PFSK-1 (cell line): ENCODE measurements around the gene ZNF281.

ENCODE experiments used
- FOXP2 ChIP-seq: optimal IDR thresholded peaks from 2 replicates; pipeline ENCODE3; 2011; ENCODE audit warnings: borderline replicate concordance, control low read depth, inconsistent platforms; ENCODE audit not compliant: insufficient read depth; ENCODE audit errors: extremely low read length, extremely low read depth
- POLR2AphosphoS5 ChIP-seq: IDR thresholded peaks from 2 replicates; pipeline ENCODE4 v1.6.1; 2012; ENCODE audit warnings: low read depth, mild to moderate bottlenecking, control low read depth, low read length, moderate library complexity
- SIN3A ChIP-seq: IDR thresholded peaks from 2 replicates; pipeline ENCODE4 v1.6.1; 2012; ENCODE audit warnings: mild to moderate bottlenecking, low read length, moderate library complexity, borderline replicate concordance; ENCODE audit not compliant: insufficient read depth
- TAF1 ChIP-seq: IDR thresholded peaks from 2 replicates; pipeline ENCODE4 v1.6.1; 2012; ENCODE audit warnings: low read length, control low read depth, borderline replicate concordance; ENCODE audit not compliant: insufficient read depth
- TF ChIP-seq, protein P1 (sequence below), 2 experiments: IDR thresholded peaks; 2 replicates each; pipeline versions ENCODE4 v1.6.1 to v1.8.0; 2011 to 2012; ENCODE audit warnings: low read depth in 2 of 2, low read length in 2 of 2, control low read depth in 1 of 2, inconsistent platforms in 1 of 2, mild to moderate bottlenecking in 1 of 2, moderate library complexity in 1 of 2; ENCODE audit not compliant: insufficient read depth in 1 of 2

The ZNF281 gene

DNA sequence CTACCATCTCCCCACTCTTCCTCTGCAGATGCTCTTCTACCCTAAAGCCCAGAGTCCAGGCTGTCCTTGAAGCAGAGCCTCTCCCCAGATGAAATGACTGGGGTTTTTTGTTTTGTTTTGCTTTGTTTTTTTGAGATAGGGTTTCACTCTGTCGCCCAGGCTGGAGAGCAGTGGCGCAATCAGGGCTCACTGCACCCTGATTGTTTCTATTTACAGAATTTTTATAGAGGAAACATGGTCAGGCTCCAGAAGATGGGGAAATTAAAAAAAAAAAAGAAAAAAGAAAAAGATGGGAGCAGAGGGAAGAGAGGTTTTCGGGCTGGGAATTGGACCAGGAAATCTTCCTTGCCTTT is 43.7 kb upstream of the ZNF281 start:
- no peak for TF ChIP-seq TAF1
- TF ChIP-seq FOXP2, result no peak
- TF ChIP-seq SIN3A, result no peak
- TF ChIP-seq, protein P1, sequence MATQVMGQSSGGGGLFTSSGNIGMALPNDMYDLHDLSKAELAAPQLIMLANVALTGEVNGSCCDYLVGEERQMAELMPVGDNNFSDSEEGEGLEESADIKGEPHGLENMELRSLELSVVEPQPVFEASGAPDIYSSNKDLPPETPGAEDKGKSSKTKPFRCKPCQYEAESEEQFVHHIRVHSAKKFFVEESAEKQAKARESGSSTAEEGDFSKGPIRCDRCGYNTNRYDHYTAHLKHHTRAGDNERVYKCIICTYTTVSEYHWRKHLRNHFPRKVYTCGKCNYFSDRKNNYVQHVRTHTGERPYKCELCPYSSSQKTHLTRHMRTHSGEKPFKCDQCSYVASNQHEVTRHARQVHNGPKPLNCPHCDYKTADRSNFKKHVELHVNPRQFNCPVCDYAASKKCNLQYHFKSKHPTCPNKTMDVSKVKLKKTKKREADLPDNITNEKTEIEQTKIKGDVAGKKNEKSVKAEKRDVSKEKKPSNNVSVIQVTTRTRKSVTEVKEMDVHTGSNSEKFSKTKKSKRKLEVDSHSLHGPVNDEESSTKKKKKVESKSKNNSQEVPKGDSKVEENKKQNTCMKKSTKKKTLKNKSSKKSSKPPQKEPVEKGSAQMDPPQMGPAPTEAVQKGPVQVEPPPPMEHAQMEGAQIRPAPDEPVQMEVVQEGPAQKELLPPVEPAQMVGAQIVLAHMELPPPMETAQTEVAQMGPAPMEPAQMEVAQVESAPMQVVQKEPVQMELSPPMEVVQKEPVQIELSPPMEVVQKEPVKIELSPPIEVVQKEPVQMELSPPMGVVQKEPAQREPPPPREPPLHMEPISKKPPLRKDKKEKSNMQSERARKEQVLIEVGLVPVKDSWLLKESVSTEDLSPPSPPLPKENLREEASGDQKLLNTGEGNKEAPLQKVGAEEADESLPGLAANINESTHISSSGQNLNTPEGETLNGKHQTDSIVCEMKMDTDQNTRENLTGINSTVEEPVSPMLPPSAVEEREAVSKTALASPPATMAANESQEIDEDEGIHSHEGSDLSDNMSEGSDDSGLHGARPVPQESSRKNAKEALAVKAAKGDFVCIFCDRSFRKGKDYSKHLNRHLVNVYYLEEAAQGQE (IDR thresholded peaks at IDR 0.05; ENCODE audit: insufficient read depth in 1 of 2, low read depth in 2 of 2, low read length in 2 of 2), result no peak
- TF ChIP-seq POLR2AphosphoS5, result no peak

DNA sequence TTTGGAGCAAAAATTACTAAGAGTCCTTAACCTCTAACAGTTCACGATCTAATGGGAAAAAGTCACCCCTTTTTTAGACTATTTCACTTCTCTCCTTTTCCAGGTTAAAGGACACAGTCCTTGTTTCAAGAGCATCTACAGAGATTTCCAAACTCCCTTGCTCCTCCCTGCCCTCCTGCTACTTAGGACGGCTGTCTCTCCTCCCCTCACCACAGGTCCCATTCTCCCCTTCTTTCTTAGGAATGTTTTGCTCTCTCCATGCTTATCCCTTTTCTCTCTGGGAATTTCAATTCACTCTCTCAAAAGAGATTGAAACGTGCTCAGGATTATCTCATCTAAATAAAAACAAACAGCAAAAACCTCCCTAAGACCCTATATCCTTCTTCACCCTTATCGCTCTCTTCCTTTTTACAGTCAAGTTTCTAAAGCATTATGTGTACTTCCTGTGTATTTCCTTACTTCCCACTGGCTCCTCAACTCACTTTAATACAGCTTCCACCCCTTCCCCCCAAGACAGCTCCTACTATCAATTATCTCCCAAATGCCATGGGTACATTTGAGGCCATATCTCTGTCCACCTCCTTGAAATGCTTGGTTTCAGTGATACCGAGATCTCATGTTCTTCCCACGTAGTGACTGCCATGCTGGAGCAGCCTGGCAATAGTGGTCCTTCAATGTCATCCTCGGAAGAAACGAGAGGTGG is 43.2 kb upstream of the ZNF281 start:
- no peak for TF ChIP-seq POLR2AphosphoS5
- TF ChIP-seq SIN3A, result no peak
- TF ChIP-seq, protein P1 (IDR thresholded peaks at IDR 0.05; ENCODE audit: insufficient read depth in 1 of 2, low read depth in 2 of 2, low read length in 2 of 2), result no peak

DNA sequence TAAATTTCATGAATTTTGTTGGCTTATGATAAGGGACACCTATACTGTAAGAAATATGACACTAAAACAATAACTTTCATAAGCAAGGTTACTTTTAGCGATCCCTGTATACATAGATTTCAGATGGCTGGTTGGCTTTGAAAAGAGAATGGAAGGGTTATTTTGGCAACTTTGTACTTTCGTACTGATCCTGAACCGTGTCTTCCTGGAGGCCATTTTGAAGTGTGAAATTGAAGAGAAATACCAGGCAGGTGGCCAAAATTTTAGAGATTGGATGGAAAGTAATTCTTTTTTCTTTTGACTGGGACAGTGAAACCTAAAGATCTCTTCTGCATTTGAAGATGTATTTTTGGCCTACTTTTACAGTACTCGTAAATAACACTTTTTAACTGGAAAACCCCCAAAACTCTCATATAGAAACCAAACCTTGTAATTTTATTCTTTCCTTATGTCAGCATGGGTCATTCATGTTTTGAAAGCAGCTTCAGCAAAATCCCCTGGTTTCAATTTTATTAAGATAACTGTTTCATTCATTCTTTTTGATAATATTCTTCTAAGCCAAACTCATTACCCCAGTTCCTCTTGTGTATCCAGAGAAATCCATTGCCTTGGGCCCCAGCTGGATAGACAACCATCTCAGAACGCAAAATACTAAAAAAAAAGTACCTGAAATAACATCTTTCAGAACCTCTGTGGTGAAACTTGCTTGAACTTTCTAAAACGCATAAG is 38.4 kb upstream of the ZNF281 start:
- TF ChIP-seq FOXP2, result no peak
- TF ChIP-seq TAF1, result no peak
- no peak for TF ChIP-seq SIN3A
- TF ChIP-seq, protein P1 (IDR thresholded peaks at IDR 0.05; ENCODE audit: insufficient read depth in 1 of 2, low read depth in 2 of 2, low read length in 2 of 2), result no peak
- TF ChIP-seq POLR2AphosphoS5, result no peak

DNA sequence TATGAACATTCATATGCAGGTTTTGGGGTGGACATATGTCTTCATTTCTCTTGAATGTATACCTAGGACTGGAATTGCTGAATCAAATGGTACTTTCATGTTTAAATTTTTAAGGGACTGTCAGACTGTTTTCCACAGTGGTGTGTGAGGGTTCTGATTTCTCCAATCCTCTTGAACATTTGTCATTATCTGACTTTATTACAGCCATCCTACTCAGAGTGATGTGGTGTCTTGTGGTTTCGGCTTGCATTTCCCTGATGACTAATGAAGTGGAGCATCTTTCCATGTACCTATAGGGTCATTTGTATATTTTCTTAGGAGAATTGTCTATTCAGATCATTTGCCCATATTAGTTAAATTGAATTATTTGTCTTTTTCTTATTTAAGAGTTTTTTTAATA is 35.4 kb upstream of the ZNF281 start:
- TF ChIP-seq SIN3A (no peak), FOXP2 (no peak), POLR2AphosphoS5 (no peak), TAF1 (no peak)
- TF ChIP-seq, protein P1 (IDR thresholded peaks at IDR 0.05; ENCODE audit: insufficient read depth in 1 of 2, low read depth in 2 of 2, low read length in 2 of 2), result no peak

DNA sequence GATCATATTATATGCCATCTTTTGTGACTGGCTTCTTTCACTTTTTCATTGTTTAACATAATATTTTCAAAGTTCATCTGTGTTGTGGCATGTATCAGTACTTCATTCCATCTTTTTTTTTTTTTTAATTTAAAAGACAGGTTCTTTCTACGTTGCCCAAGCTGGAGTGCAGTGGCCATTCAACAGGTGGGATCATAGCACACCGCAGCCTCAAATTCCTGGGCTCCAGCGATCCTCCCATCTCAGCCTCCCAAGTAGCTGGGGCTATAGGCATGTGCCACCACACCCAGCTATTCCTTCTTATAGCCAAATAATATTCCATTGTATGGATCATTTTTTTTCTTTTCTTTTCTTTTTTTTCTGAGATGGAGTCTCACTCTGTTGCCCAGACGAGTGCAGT is 34.6 kb upstream of the ZNF281 start:
- TF ChIP-seq, protein P1 (IDR thresholded peaks at IDR 0.05; ENCODE audit: insufficient read depth in 1 of 2, low read depth in 2 of 2, low read length in 2 of 2), result no peak
- TF ChIP-seq SIN3A (no peak), TAF1 (no peak), POLR2AphosphoS5 (no peak), FOXP2 (no peak)
